UCSD-AML1 (cell line): Measurements from ENCODE around the gene DRP2.
"Not testable (repeated sequence)": the region's sequence is repeated elsewhere in the genome, so short reads cannot be mapped to it uniquely, and the experiment has no call there.

Experiments used
- DNase-seq: peaks from one replicate; lab custom pipeline; 2025; ENCODE audit not compliant: unreplicated experiment; lab: John Stamatoyannopoulos, UW

DRP2 gene

GRCh38 chrX:101219116-101219863 lies at the start of gene DRP2:
Gene DRP2, plus strand, starts transcription at chrX:101219786. Its CDS starts 11,862 bp downstream, at chrX:101231648.
- DNase-seq: no peak

- DNase-seq: no peak
These were observed 47.6 kb upstream of the DRP2 start for GRCh38 chrX:101171883-101172400.

DNA sequence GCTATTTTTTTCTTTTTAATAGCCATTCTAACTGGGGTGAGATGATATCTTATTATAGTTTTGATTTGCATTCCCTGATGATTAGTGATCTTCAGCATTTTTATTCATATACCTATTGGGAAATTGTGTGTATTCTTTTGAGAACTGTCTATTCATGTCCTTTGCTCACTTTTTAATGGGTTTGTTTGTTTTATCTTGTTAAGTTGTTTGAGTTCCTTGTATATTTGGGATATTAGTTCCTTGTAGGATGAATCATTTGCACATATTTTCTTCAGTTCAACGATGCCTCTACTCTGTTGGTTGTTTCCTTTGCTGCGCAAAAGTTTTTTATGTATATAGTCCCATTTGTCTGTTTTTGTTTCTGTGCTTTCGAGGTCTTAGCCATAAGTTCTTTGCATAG lies 43.1 kb upstream of the DRP2 start:
- no peak for DNase-seq

DNA sequence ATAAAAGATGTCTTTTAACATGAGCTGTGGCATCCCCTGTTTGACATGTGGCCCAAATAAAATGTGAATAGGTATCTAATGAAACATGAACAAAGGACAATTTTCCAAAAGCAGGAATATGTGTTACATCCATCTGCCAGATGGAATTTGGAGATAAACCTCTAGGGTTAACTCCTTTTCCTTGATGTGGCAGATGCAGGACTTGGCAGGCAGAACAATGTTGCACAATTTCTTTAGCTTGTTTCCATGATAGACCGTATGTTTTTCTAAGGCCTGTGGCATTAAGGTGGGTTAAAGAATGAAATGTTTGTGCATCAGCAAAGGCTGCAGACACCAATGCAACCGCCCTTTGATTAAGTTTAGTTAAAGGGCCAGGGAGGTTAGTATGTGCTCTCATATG lies 34.7 kb upstream of the DRP2 start:
- DNase-seq: not testable (repeated sequence)

GRCh38 chrX:101187961-101188360 lies 31.6 kb upstream of the DRP2 start:
- not testable (repeated sequence) for DNase-seq

DNA sequence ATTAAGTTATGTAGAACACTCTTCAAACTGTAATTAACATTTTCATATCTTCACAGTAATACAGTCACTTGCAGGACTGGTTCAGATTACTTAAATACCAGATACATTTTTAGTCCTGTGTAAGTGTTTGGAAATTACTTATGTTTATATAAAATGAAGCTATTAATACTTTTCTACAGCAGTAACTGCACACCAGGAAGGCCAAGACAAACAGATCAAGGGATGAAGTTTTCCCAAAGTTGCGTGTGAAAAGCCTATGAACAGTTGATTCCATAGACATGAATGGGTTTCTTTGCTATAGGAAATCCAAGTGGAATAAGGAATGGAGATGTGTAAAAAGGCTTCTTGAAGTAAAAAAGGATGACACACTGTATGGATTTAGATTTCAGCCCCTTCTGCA lies 28.9 kb upstream of the DRP2 start:
- no peak for DNase-seq

GRCh38 chrX:101191217-101191750 lies 28.3 kb upstream of the DRP2 start:
- DNase-seq: no peak

DNA sequence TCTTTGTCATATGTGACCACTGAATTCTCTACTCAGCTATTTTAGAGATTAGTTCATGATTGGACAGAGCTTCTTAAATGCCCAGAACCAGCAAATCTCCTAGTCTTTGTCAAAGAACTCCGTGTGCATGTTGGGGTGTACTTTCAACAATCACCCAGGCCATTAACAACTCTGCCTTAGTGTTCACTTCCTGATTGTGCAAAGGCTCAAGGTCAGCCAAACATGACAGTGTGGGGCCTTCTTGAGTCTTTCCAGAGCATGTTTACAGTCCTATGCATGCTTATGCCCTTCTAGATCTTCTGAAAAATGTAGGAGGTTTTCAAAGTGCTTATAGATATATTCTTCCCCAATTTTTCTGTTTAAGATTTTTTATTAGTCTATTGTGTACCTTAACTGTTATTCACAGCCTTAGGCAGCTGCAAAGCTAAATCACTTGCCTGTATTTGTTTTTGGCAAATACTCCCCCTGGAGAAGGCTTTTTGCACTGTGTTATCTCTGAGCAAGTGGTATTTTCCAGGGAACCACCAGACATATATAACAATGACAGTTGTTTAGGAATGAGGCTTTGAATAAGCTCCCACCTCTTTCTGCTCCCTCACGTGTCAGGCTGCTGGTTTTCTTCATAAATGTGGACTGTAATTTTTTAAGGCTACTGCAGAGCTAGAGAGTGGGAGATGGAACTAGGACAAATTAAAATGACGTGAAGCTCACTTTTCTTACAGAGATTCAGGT lies 24.0 kb upstream of the DRP2 start:
- DNase-seq: no peak

- DNase-seq: no peak
These were observed 15.7 kb upstream of the DRP2 start for GRCh38 chrX:101203761-101204351.

GRCh38 chrX:101206471-101206870 lies 13.1 kb upstream of the DRP2 start:
- DNase-seq: no peak

DNA sequence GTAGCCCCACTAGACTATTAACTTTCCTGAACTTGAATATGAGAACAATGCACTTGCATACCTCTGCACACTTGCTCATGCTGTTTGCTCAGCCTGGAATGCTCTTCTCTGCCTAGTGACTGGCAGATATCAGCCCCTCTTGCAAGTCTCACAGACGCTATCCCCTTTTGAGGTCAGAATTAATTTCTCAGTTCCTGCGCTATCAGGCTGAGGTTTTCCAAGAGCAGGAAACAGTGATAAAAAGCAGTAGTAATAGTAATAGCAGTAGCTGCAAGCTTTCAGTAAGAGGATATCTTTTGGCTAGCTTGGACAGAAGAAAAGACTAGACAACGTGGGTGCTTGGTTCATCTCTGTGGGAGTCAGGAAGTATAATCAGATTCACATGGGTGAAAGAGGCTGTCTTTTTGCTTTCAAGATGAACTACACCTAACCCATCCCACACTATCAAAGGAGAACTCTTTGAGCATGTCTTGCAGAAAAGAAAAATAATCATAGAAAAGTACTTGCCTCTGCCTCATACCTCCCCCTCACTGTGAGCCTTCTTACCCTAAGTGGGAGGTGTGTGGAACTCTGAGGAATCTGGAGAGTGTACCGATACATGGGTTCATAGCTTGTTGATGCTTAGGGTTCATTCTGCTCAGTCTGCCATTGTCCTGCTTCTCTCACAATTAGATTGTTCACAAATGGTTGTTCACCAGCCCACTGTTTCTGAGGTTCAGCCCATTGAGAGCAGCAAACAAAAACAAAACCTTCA lies 11.3 kb upstream of the DRP2 start:
- DNase-seq: no peak

DNA sequence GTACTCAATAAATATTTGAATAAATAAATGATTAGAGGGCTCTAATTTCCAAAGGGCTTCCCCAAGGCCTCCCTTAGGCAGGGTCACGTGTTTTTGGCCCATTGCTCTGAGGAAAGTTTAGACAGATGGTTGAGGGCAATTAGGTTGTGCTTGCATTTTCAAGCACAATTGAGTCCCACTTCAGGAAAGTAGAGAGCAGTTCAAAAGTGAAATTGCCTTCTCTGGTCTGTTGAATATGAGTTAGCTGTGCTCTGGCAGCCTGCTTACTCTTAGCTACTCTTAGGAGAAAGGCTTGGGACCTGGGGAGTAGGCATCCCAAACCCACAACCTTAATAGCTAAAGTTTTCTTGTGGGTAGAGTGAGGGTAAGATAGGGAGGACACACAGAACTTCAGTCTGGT lies 9.0 kb upstream of the DRP2 start:
- DNase-seq: no peak

- no peak for DNase-seq
These were observed 1.9 kb upstream of the DRP2 start for GRCh38 chrX:101217689-101218088.

DNA sequence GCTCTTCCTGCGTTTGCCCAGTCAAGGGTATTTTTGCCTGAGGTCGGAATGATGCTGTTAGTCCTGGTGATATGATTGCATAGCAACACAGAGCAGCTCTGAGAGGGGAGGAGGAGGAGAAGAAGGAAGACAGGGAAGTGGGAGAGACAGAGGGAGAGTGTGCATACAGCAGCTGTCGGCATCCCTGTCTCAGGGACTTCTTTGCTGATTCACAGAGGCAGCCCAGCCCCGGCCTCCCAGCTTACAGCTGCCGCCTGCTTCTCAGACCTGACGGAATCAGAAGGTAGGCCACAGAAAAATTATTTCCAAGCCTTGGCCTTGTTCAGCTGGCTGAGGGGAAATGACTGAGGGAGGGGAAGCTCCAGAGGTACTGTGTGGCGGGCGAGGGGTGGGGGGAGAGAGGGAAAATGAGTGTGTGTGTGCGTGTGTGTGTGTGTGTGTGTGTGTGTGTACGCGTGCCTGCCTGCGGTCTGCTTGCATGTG lies 319 bp downstream of the DRP2 start:
- peak; percentile 18 for DNase-seq

DNA sequence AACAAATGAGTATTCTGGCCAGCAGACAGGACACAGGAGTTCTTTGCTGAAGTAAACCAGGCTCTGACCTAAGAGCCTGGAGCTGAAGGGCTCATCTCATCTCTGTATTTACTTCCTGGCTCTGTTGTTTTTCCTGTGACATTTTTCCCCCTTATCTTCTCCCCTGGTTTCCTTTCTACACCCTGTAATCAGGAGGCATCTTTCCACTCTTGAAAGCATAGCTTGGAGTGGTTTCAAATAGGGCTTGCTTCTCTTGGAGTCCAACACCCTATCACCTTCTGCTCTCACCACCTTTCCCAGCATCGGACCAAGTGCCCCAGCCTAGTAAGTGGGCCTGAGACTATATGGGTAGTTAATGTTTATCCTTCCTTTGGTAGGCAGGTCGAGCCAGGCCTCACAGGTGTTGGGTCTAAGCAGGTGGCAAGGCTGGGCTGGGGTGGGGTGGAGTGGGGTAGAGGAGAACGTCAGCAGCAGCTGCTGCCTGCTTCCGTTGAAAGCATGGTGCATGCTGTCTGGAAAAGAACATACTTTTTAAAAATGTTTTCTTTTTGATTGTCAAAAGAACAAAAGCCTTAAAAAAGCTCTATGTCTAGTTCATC lies 1.2 kb downstream of the DRP2 start:
- DNase-seq: no peak

DNA sequence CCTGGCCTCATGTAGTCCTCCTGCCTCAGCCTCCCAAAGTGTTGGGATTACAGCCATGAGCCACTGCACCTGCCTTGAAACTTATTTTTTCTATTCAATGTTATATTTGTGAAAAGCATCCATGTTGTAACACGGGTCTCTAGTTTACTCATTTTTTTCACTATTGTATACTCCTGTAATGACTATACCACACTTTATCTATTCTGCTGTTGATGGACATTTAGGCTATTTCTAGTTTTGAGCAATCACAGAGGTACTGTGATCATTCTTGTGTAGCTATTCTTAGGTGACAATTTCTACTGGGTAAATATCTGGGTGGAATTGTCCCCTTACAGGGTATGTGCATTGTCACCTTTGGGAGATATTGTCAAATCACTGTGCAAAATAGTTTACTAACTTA lies 3.6 kb downstream of the DRP2 start:
- DNase-seq: no peak

GRCh38 chrX:101229170-101229569 lies 9.6 kb downstream of the DRP2 start:
- no peak for DNase-seq

DNA sequence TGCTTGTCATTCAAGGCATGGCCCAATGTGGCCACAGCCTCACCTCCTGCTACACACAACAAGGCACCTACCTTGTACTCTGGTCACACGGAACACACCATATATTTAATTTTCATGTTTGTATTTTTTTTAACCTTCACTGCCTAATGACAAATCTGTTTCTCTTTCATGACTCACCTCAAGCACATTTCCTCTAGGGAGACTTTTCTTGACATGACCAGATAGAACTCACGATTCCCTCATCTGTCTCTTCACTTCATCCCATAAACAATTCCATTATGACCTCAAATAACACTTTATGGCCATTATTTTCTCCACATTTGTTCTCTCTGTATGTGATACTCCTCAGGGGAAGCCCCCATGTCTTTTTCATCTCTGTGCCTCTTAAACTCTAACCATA lies 11.1 kb downstream of the DRP2 start:
- DNase-seq: no peak

GRCh38 chrX:101231080-101231479 lies 11.5 kb downstream of the DRP2 start:
- DNase-seq: no peak

DNA sequence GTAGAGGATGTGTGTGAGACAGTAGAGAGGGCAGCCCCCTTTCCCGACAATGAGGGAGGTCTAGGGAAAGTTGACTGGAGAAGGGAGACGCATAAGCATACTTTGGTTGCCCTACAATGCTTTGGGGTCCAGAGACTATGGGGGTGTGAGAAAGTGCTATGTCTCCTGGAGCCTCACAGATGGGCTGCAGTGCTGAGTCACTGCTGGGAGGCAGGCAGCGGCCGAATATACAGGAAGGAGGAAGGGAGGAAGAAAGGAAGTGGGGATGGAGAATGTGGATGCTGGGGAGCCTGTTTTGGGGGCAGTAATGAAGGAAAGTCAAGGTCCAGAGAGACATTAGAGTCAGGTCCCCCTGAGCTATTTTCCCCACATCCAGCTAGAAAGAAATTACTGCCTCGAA lies 12.7 kb downstream of the DRP2 start:
- no peak for DNase-seq
